T-helper 22 cell (primary cell): ENCODE results near the gene CRADD.
"Not testable (repeated sequence)": the region's sequence is repeated elsewhere in the genome, so short reads cannot be mapped to it uniquely, and the experiment has no call there.

Source experiments
- DNase-seq: peaks from one replicate; pipeline ENCODE4 v3.0.0-alpha.2; 2020; ENCODE audit warnings: low read depth

CRADD gene

DNA sequence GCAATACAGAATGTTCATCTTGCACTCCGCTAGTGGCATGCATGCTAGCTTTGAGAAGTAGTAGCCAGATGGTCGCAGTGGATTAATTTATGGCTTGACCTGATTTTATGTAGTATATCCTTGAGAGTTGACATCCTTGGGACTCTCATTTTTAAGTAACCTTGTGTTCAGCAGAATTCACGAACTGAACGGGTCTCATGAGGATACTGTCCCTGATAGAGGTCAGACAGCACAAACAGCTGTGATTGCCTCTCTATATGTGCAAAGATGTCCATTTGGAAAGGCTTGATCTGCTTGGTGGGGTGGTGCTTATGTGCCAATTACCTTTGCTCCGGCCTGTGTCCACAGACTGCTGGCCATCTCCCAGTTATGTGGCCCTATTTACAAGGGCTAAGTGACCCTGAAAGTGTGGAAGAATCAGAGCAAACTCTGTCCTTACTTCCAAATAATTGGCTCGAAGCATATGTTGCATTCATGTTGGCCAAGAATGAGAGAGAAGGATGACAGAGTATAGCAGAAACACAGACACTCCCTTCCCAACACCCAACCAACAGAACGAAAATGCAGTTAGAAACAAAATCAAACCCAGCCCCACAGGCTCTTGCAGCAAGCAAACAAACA, 167.1 kb downstream of the CRADD start:
- DNase-seq: no peak

DNA sequence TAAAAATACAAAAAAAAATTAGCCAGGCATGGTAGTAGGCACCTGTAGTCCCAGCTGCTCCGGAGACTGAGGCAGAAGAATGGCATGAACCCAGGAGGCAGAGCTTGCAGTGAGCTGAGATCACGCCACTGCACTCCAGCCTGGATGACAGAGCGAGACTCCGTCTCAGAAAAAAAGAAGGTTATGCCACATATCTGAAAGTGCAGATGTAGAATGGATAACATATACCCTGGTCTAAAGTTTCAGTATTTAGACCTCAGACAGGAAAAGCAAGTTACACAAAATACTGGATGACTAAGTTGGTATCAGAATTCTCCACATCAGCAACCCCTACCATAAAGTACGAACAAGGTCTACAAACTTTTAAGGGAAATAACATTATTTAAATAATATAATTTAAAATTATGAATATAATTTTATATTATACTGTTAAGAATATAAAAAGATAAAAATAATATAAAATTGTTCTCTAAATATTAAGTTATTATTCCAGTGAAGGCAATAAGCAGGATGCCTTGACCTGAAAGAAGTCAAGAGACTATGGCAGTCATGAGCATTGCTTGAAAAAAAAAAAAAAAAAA, 169.9 kb downstream of the CRADD start:
- DNase-seq: no peak

DNA sequence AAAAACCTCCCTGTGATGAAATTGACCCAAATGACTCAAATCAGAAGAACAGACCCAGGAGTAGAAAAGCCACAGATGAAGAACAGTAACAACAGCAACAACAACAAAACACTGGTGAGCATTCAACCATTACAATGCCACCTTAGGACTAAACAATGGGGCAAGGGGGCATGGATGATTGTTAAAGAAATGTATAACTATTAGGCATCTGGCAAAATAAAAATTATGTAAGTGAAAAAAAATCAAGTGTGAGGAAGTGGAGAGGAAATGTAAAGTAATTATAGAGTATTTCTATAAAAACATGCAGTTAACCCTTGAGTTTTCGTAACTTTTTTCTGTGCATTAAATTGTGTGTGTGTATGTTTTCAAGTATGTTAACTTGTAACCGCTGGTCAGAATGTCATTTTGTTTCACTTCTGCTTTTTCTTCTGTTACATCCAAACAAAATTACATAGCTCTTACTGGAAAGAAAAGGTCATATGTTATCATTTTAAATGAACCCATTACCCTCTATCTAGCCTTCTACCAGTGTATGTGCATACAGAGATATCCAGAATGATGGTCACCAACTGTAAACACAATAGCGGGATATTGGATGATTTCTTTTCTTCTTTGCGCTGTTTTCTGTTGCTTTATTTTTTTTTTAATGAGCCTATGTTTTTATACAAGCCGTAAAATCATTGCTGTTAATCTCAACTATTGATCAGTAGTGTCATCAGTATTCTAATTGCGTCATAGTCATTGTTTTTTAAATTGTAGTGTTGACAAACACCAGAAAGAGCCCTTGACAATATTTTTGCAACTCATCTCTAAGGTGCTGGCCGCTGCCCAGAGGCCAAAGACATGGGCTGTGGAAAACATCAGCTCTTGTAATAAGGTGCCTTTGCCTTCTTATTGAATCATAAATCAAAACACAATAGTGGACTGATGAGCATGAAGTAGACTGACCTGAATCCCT, 170.6 kb downstream of the CRADD start:
- no peak for DNase-seq

DNA sequence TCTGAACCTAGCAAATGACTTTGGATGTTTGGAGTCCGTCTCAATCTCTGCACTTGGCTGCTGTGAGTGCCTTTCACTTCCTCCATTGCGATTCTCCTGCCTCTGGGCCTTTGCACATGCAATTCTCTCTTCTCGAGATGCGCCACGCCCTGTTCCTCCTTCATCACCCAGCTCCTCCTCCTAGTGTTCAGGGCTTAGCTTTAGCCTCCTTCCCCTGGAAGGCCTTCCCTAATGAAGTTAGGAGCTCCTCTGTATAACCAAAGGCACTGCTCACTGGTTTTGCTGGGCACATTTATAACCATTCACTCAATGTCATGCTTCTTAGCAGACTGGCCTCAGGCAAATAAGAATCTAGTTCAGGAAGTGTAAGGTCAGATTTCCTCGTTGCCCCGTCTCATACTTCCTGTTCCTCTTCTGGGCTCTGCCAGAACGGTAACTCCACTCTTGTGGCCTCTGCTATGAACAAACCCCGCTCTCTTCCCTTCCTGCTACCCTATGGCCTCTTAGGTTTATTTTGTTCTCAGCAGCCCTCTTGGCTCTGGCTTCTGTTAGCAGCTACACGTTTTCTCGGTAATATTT, 171.4 kb downstream of the CRADD start:
- DNase-seq: no peak

DNA sequence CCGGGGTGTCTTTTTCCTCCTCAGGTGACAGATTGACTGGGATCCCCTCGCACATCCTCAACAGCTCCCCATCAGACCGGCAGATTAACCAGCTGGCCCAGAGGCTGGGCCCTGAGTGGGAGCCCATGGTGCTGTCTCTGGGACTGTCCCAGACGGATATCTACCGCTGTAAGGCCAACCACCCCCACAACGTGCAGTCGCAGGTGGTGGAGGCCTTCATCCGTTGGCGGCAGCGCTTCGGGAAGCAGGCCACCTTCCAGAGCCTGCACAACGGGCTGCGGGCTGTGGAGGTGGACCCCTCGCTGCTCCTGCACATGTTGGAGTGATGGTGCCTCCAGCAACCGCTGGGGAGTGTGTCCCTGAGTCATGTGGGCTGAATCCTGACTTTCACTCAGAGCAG, 172.8 kb downstream of the CRADD start:
- no peak for DNase-seq

DNA sequence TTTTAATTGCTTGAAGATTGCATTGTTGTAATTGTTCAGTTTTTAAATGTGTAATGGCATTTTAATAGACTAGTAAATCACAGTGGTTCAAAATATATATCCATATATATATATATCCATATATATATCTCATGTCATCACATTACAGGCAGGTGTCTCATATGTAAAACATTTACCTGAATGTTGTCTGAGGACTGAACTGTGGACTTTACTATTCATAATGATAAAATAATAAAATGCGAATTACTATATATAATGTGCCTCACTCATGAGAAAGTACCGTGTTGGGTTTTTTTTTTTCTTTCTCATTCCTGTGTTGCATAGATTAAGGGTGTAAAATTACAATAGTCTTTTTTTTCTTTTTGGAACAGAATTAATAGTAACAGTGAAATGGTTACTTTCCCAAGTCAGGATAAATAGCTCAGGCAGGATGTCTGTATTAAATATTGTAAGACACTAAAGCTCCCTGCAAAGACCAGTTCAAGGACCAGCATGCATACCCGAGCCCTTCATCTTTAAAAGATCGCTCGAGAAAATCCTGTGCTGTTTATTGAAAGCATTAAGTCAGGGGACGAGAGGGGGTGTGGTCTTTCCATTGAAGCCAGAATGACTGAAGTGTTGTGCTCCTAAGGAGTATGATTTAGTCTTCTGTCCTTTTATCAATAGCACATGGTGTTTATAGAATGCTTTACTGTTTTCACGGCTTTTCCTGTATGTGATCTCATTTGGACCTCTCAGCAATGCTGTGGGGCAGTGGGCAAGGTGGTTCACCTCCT, 173.5 kb downstream of the CRADD start:
- DNase-seq: no peak

DNA sequence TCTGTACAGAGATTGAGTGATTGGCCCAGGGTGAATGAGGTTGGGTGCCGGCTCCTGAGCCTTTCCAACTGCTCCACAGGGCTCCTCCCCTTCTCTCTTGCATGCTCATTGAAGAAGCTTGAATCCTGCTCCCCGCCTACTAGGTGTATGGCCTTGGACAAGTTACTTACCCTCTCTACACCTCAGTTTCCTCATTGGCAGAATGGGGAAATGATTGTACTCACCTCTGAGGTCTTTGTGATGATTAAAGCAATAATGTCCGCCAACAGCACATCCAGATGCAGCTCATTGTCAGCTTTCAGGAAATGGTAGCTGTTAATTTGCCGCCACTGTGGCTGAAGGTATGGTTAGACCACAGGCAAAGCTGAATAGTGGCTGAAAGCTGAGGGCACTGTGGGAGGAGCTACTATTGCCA, 174.1 kb downstream of the CRADD start:
- no peak for DNase-seq

DNA sequence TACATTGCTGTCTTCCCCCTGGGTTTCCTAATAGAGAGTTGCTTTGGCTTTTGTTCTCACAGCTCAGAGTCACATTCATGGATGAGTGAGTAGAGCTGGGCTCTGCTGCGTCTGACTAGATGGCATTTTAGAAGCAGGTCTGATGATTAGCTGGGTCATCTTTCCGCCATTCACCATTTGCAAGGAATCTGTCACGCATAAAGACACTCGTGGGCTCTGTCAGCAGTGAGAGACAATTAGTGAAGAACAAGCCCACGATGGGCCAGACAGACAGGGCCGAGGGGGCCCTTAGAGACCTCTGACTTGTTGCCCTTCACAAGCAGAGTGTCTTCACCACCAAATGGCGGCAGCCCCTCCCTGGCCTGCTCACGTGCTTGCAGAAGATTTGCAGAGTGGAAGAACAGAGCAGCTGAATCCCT, 175.0 kb downstream of the CRADD start:
- DNase-seq: no peak

DNA sequence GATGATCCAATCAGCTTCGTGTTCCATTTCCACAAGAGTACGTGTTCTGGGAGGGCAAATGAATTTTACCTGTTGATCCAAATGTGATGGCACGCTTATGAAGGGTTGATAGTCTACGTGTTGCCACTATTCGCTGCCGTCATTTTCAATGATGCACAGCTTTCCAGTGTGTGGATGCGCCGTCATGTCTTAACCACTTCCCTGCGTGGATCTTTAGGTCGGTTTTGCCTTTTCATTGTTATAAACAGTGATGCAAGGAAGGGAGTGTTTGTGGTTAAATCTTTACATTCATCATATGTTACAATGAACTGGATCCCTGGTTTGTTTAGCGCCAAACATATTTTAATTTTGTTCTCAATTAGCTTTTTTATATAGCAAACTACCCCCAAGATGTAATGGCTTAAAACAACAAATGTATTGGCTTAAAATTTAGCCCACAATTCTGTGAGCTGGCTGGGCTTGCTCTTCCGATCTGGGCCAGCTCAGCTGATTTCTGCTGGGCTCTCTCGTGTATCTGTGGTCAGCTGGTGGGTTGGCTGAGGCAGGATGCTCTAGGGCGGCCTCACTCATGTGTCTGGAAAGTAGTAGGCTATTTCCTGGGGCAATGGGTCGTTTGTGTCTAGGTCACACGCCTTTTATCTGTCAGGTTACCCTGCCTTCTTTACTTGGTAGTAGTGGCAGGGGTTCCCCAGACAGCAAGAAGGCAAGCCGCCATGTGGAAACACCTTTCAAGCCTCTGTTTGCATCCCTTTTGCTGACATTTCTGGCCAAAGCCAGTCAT, 176.7 kb downstream of the CRADD start:
- DNase-seq: no peak

DNA sequence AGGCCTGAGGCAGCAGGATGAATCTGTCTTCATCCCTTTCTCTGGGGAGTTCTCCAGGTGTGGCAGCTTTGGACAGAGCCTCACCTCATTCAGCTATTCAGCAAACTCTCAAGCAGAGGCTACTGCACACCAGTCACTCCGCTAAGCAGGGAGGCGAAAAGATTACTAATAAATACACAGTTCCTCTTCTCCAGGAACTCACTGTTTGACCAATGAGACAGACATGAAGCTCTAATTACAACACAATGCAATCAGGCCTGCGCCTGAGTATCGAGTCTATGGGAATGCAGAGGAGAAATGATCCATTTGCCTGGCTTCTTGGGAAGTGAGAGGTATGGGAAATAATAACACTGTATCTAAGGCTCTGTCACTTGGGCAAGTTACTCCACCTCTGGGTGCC, 178.1 kb downstream of the CRADD start:
- no peak for DNase-seq

DNA sequence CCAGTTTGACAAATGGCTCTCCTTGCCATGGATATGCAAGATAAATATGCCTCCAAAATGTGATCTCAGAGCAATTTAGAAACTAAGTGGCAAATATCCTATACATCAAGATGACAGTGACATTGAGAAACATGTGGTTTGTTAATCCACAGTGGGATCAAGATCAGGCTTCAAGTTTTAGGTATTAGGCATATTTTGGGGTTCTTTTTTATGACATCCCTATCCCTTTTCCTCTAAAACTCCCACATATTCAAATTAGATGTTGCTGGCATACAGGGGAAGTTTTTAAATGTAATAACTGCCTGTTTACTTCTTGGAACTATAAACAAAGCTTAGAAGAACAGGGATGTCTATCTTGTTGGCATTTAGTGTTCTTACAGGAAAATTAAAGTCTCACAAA, 179.4 kb downstream of the CRADD start:
- DNase-seq: no peak

DNA sequence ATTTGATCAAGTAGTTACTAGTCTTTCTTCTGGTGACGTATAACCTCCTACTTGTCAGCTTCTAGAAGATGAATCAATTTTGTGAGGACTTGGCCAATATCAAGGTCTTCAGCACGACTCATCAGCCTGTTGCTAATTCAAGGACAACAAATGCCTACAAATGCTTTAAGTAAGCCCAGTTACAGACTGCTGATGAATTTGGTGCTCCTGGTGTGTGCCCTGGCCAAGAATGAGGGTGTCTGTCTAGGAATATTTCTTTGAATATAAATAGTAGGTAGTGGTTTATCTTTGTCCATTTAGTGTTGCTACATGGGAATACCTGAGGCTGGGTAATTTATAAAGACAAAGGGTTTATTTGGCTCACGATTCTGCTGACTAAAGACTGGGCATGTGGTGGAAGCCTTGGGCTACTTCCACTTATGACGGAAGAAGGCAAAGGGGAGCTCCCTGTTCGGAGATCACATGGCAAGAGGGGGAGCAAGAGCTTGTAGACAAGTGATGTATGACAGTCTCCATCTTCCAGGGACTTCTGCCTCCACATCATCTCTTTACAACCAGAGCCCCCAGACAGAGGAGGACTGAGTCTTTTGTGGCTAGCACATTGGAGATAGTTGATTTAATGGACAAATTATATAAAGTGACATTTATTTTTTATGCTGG, 180.2 kb downstream of the CRADD start:
- DNase-seq: no peak

DNA sequence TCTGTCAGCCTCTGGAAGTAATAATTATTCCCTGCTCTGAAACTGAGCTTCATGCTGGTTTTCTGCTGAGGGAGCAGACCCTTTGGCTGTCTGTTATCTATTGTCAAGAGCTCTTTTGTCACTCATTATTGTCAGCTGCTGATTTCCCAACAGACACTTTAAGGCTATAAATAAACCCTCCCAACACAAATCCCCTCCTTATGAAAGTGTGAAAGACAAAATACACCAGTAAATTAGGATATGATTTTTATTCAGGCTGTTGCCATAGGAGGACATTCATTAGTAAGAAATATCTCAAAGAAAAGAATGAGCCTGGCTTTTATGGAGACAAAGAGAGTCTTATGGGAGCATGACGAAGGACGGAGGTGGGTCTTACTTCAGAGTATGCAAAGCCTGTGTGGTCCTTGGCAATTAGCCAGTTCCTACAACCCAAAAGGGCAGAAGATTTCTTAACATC, 180.8 kb downstream of the CRADD start:
- no peak for DNase-seq

DNA sequence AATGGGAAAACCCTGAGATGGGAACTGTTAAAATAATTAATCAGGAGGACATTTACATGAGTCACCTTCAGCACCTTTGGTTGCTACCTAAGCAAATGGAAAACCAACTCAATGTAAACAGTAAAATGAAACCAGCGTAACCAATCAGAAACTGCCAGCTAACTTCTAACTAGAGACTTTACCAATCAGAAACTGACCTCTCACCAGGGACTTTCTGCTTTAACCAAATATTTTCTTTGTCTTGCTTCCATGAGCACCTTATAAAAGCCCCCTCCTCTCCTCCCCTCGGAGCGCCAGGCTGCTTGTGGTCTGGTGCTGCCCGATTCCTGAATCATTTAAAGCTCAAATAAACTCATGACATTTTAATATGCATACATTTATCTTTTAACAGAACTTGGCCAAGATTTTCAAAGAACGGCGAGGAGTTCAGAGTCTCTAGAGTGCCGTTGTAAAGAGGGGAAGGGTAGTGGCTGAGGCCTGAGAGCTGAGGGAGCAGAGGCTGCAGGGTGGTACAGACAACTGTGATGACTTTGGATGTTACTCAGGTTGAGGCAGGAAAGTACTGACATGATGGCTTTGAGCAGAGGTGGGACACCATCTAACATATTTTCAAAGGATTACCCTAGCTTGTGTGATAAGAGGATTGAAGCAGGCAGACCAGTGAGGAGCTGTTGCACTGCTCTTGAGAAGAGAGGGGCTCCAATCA, 183.6 kb downstream of the CRADD start:
- DNase-seq: no peak

DNA sequence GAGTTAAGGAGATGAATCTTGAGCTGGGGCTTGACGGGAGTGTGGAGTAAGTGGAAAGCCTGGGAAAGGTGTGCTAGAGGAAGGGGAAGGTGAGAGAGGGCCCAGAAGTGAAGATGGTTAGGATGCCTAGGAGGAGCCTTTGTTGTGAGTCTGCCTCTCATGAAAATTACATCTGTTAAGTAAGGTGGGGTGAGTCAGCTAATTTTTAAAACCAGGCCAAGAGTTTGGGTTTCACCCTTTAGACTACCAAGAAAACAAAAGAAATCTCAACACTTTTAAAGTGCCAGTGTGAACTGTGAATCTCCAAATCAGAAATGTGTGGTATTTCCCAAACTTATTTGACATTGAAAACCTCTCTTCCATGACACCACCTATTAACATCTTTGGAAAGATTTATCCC, 185.2 kb downstream of the CRADD start:
- no peak for DNase-seq

DNA sequence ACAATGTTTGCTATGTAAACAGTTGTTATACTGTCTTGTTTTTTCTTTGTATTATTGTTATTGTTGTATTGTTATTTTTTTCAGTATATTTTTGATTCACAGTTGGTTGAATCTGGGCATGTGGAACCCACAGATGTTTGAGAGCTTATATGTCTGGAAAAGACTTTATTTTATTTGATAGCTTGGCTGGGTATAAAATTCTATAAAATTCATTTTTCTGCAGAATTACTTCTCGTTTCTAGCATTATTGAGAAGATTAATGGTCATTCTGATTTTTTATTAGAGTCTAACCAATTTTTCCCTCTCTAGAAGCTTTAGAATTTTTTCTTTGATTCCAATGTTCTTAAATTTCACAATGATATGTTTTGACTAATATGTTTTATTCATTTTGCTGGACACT, 188.6 kb downstream of the CRADD start:
- no peak for DNase-seq

DNA sequence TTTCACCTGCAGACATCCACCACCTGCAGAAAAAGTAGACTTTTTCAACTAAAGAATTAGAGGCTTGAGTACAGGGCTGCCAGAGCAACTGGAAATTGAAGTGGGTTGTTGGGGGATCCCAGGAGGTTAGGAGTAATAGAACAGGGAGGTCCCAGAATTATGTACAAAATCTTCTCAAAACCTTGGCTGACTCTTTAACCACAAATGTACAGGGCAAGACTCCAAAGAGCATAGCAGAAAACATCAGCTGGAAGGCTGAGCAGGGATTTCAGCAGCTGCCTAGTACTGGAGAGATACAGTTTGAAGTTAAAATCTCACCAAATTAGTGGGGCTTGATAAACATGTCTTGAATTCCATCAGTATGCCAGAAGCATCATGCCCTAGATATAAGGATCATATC, 191.6 kb downstream of the CRADD start:
- DNase-seq: no peak

DNA sequence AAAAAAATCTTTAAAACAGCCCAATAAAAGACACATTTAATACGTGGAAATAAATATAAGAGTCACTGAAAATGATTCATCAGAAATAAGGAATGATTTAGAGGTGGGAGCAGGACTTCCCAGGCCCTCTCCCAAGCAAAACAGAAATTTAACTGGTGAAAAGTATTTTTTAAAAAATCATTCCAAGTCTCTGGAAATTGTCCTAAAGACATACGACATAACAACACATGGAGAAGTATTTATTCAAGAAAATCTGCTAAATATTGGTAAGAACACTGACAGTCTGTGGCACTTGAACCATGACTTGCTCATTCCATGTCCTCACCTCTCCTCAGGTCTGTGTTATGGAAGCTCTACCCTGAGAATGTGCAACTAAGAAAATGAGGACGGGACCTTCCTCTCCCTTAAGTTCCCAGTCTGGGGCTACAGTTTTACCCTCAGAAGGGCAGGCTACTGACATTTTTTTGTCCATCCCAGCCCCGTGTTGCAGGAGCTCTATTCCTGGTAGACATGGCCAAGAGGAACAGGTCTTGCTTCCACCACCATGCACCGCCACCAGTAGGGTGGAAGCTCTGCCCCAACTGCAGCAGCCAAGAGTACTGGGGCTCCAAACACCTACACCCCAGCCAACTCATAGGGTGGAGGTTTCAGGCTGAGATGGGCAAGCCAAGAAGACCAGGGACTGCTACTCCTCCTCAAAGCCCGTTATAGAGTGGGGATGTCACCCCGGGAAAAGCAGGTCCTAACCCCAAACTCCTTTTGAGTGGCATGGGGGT, 193.0 kb downstream of the CRADD start:
- DNase-seq: no peak

DNA sequence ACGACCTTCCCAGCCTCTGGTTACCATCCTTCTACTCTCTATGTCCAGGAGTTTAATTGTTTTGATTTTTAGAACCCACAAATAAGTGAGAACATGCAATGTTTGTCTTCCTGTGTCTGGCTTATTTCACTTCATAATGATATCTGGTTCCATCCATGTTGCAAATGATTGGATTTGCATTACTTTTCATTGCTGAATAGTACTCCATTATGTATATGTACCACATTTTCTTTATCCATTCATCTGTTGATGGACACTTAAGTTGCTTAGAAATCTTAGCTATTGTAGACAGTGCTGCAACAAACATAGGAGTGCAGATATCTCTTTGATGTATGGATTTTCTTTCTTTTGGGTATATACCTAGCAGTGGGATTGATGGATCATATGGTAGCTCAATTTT, 194.4 kb downstream of the CRADD start:
- DNase-seq: not testable (repeated sequence)
